DOHH2 (cell line): Measurements from ENCODE around the gene ATP1A1.

Experiments
- H3F3A ChIP-seq: fragments of 200-600 bp; sonication (generic), shearing (Covaris generic); 2 replicates; pipeline ENCODE4 v1.6.0; 2016; ENCODE audit warnings: antibody characterized with exemption, mild to moderate bottlenecking; ENCODE audit not compliant: control insufficient read depth, insufficient read depth
- H3K27ac ChIP-seq: fragments of 200-600 bp; sonication (generic); 2 replicates; pipeline ENCODE4 v1.5.1; 2014; ENCODE audit warnings: low read depth, mild to moderate bottlenecking, low read length, moderate library complexity
- H3K27me3 ChIP-seq: fragments of 200-600 bp; sonication (generic); 2 replicates; pipeline ENCODE4 v1.6.1; 2014; ENCODE audit warnings: mild to moderate bottlenecking, low read length, mixed read lengths; ENCODE audit not compliant: control insufficient read depth
- H3K36me3 ChIP-seq: fragments of 200-600 bp; sonication (generic); 2 replicates; pipeline ENCODE4 v1.6.1; 2014; ENCODE audit warnings: mild to moderate bottlenecking, low read length, moderate library complexity, mixed read lengths; ENCODE audit not compliant: control insufficient read depth
- H3K4me1 ChIP-seq: fragments of 200-600 bp; sonication (generic); 2 replicates; pipeline ENCODE4 v1.6.1; 2014; ENCODE audit warnings: mild to moderate bottlenecking, low read length, mixed read lengths; ENCODE audit not compliant: control insufficient read depth
- H3K4me2 ChIP-seq: fragments of 200-600 bp; sonication (generic); 2 replicates; pipeline ENCODE4 v1.6.0; 2014; ENCODE audit warnings: mild to moderate bottlenecking, low read length, moderate library complexity
- H3K4me3 ChIP-seq: fragments of 200-600 bp; sonication (generic); 2 replicates; pipeline ENCODE4 v1.5.1; 2014; ENCODE audit warnings: mild to moderate bottlenecking, low read length, mixed read lengths
- H3K79me2 ChIP-seq: fragments of 200-600 bp; sonication (generic); 2 replicates; pipeline ENCODE4 v1.6.1; 2014; ENCODE audit warnings: mild to moderate bottlenecking, low read length, mixed read lengths; ENCODE audit not compliant: control insufficient read depth
- H3K9me2 ChIP-seq: fragments of 200-600 bp; sonication (generic); replicated peaks from 2 replicates; pipeline ENCODE4 v1.6.1; 2014; ENCODE audit warnings: mild to moderate bottlenecking, low read length, mixed read lengths; ENCODE audit not compliant: control insufficient read depth
- H3K9me3 ChIP-seq: fragments of 200-600 bp; sonication (generic); 2 replicates; pipeline ENCODE4 v1.6.1; 2014; ENCODE audit warnings: antibody characterized with exemption, low read length, mixed read lengths; ENCODE audit not compliant: control insufficient read depth, insufficient read depth
- H4K20me1 ChIP-seq: fragments of 200-600 bp; sonication (generic); 2 replicates; pipeline ENCODE4 v1.6.0; 2014; ENCODE audit warnings: low read depth, mild to moderate bottlenecking, antibody characterized with exemption, low read length, moderate library complexity; ENCODE audit not compliant: control insufficient read depth, insufficient read depth
- CTCF ChIP-seq: fragments of 200-600 bp; sonication (generic); IDR thresholded peaks from one replicate; pipeline ENCODE4 v1.5.1; 2014; ENCODE audit warnings: antibody characterized with exemption, mild to moderate bottlenecking, low read depth, low read length; ENCODE audit not compliant: poor library complexity, severe bottlenecking
- EZH2phosphoT487 ChIP-seq: fragments of 200-600 bp; sonication (generic); IDR thresholded peaks from 2 replicates; pipeline ENCODE4 v1.6.1; 2017; ENCODE audit warnings: borderline replicate concordance, mild to moderate bottlenecking, antibody characterized with exemption, low read length, moderate library complexity, mixed read lengths

The ATP1A1 gene

GRCh38 chr1:116388122-116388521 is 15.1 kb downstream of the ATP1A1 start:
- Histone ChIP-seq H3K36me3 (peaks cover 97% of the 10 kb centered on the region), H3K4me2 (no peak overlapping the region), H3K9me3 (no peaks in the 10 kb centered on the region)

GRCh38 chr1:116389013-116389412 is 16.0 kb downstream of the ATP1A1 start:
- H3K4me1 ChIP-seq = no peaks in the 10 kb centered on the region
- H3F3A ChIP-seq = no peaks in the 10 kb centered on the region
- H3K4me2 ChIP-seq = no peak overlapping the region
- 0 out of 2 replicates have a peak, but pooled peaks cover 2% of the 10 kb centered on the region for H4K20me1 ChIP-seq
- H3K4me3 ChIP-seq = no peak overlapping the region
- no peaks in the 10 kb centered on the region for H3K27me3 ChIP-seq
- no peaks in the 10 kb centered on the region for H3K9me3 ChIP-seq
- H3K9me2 ChIP-seq = no peaks in the 10 kb centered on the region
- TF ChIP-seq EZH2phosphoT487 (no peak), CTCF (no peak)
- H3K27ac ChIP-seq = no peak overlapping the region
- H3K36me3 ChIP-seq = peaks cover 97% of the 10 kb centered on the region
- H3K79me2 ChIP-seq = peaks cover 16% of the 10 kb centered on the region

More at GRCh38 chr1:116388122-116388521, 15.1 kb downstream of the ATP1A1 start:
- no peaks in the 10 kb centered on the region for H3K4me1 ChIP-seq
- TF ChIP-seq EZH2phosphoT487 = no peak
- no peak overlapping the region for H3K4me3 ChIP-seq
- no peak overlapping the region for H3K27ac ChIP-seq
- peaks cover 25% of the 10 kb centered on the region for H3K79me2 ChIP-seq
- no peaks in the 10 kb centered on the region for H3K27me3 ChIP-seq
- H3K9me2 ChIP-seq = no peaks in the 10 kb centered on the region
- no peaks in the 10 kb centered on the region for H3F3A ChIP-seq
- H4K20me1 ChIP-seq = 0 out of 2 replicates have a peak, but pooled peaks cover 2% of the 10 kb centered on the region

- Histone ChIP-seq H3K9me3 (no peaks in the 10 kb centered on the region), H3K27ac (no peak overlapping the region), H3K4me2 (no peak overlapping the region), H3K79me2 (peaks cover 9% of the 10 kb centered on the region), H3K9me2 (no peaks in the 10 kb centered on the region), H3F3A (no peaks in the 10 kb centered on the region), H4K20me1 (no peaks in the 10 kb centered on the region), H3K36me3 (peaks cover 97% of the 10 kb centered on the region), H3K27me3 (no peaks in the 10 kb centered on the region), H3K4me3 (no peak overlapping the region), H3K4me1 (no peaks in the 10 kb centered on the region)
- TF ChIP-seq CTCF (no peak), EZH2phosphoT487 (no peak)
Measured at GRCh38 chr1:116389686-116390085, 16.6 kb downstream of the ATP1A1 start.

- Histone ChIP-seq H3K4me2 (no peak overlapping the region), H3K4me1 (no peaks in the 10 kb centered on the region), H3K36me3 (peaks cover 97% of the 10 kb centered on the region), H3K9me3 (no peaks in the 10 kb centered on the region), H3K4me3 (no peak overlapping the region), H3K27ac (no peak overlapping the region), H4K20me1 (no peaks in the 10 kb centered on the region), H3K27me3 (no peaks in the 10 kb centered on the region), H3F3A (no peaks in the 10 kb centered on the region), H3K9me2 (no peaks in the 10 kb centered on the region), H3K79me2 (peaks cover 4% of the 10 kb centered on the region)
- no peak for TF ChIP-seq EZH2phosphoT487
- TF ChIP-seq CTCF = no peak
Measured at GRCh38 chr1:116390195-116390594, 17.2 kb downstream of the ATP1A1 start.
